Activated CD4-positive, CD25-positive, alpha-beta regulatory T cell treated with anti-CD3 and anti-CD28 coated beads, Interleukin-2, amount 50 U/mL, for 24 hours (primary cell): Measurements from ENCODE around the gene ACTL9.
A peak's percentile ranks its signal among the peaks of the same experiment; 100 is the strongest.

ENCODE experiments used
- ATAC-seq, 2 donors: fragments of 150-1000 bp; cut with Tn5 transposase; one replicate each; pipeline ENCODE4 v1.10.0; 2021; ENCODE audit warnings: mild to moderate bottlenecking in 1 of 2, moderate library complexity in 1 of 2

Gene ACTL9

DNA sequence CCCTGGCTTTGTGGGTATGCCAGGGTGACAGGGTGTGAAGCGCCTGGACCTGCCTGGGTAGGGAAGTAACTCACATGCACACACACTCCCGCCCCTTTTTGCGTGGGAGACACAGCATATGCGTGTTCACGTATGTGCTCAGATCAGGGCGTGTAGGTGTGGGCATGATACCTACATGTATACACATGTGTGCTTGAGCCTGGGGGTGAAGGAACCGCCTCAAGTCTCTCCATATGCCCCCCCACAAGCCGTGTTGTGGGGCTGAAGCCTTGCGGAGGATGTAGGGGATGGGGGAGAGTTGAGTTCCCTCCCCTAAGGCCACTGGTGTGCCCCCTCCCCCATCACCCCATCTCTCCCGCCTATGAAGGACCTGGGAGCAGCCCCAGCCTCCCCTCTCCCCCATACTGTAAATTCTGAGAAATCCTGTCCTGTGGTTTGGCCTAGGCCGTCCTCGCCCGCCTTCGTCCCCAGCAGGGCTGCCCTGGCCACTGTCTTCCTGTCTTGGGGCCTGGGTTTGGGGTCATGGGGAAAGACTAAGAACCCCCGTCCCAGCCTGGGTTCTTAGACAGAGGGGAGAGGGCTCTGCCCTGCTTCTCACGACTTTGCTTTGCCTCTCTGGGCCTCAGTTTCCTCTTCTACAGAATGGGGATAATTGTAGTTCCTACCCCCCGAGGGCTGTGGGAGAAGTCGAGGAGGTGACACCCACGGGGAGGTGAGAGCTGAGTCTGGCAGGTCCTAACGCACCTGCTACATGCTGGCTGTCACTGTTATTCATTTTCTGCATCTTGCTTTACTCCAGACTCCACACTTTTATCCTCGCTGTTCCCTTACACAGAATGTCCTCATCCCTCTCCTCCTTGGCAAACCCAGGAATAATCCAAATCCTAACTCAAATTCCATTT, 14.3 kb downstream of the ACTL9 start:
- no peak for ATAC-seq

DNA sequence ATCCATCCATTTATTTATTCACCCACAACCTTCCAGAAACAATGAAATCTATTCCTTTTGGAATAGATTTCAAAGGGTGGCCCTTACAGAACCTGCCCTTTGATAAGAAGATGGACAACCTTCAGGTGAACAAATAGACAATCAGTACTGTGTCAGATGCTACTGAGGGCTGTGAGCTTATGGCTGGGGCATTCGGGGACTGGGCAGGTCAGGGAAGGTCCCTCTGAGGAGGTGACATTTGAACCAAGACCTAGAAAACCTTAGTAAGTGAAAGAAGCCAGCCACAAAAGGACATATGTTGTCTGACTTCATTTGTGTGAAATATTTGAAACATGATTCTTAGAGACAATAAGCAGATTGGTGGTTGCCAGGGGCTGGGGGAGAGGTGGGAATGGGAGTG, 15.7 kb downstream of the ACTL9 start:
- no peak for ATAC-seq

DNA sequence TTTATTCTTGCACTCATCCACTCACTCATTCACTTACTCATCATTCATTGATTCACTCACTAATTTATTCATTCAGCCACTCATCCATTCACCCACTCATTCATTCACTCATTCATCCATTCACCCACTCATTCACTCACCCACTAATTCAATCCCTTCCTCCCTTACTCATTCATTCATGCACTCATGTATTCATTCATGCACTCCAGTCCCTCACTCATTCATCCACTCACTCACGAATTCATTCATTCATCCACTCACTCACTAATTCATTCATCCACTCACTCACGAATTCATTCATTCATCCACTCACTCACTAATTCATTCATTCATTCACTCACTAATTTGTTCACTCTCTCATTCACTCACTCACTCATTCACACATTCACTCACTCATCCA, 16.1 kb downstream of the ACTL9 start:
- no peak for ATAC-seq

DNA sequence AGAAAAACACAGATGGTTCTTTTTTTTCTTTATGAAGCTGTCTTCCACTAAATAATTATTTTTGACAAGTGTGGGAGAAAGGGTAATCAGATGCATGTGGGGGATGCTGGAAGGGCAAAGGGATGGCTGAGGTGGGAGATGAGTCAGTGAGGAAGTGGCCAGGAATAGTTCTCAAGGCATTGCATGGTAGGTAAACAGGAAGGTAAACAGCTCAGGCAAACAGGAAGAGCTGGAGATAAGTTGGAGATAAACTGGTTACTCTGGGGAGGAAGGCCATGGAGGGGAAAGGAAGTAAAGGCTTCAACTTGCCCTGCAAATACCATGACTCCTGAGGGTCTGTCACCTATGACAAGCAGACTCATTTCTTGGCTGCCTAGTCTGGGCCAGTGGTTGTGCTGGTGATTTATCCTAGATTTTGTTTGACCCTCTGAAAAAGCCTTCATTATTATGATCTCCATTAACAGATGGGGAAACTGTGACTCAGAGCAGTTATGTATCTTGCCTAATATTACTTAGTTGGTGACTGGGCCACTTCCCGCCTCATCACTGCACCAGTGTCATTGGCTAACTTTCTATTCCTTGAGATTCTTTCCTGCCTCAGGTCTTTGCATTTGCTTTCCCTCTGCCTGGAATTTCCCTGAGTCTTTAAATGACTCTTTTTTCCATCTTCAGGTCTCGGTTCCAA, 17.1 kb downstream of the ACTL9 start:
- ATAC-seq: no peak

DNA sequence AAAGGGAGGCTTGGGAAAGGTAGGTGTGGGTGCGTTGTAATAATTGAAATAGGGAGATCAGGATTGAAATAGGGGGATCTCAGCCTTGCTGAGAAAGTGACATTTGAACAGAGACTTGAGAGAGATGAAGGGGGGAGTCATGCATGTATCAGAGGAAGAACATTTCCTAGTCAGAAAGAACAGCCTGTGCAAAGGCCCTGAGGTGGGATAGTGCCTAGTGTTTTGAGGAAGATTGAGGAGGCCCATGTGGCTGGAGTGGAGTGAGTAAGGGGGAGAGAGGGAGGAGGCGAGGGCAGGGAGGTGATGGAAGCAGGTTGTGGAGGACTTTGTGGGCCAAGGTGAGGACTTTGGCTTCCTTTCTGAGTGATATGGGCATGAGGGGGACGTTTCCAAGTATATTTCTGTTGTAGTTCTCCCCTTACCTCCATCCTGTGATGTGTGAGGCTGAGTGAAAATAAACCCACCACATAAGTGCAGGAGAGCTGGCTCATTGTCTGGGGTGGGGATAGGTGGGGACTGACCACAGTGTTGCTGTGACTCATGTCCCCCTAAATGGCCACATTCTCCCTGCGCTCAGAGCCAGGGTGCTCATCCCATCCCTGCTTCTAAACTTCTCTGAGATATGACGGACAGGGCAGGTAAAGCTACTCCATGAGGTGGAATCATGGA, 17.8 kb downstream of the ACTL9 start:
- ATAC-seq: no peak

DNA sequence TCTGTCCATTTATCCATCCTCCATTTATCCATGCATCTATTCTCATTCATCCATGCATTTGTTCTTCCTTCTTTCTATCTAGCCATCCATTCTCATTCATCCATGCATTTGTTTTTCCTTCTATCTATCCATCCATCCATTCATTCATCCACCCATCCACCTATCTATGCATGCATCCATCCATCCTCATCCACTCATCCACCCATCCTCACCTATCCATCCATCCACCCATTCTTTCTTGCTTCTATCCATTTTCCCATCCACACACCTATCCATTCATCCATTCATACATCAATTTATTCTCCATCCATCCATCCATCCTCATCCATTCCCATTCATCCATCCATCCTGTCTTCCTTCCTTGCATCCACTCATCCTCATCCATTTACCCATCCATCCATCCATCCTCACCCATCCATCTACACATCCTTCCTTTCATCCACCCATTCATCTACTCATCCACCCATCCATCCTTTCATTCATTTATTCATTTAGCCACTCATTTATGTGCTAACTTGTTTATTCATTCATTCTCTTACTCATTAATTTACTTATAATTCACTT, 20.3 kb downstream of the ACTL9 start:
- ATAC-seq: no peak

DNA sequence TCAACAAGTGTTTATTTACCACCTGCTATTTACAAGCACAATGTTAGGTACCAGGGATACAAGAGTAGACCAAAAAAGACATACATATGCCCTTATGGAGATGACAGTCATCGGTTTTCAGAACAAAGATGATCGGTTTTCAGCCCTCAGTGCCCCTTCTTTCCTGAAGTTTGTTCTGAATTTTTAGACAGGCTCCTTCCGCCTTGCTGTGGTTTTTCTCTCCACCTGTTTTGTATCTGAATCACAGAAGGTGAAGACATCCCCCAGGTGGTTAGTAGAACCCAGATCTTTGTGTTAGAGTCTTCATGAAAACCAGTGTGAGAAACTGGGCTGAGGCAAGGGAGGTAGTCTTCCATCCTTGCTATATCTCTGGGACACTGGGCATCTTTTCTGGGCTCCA, 23.5 kb downstream of the ACTL9 start:
- ATAC-seq: no peak

DNA sequence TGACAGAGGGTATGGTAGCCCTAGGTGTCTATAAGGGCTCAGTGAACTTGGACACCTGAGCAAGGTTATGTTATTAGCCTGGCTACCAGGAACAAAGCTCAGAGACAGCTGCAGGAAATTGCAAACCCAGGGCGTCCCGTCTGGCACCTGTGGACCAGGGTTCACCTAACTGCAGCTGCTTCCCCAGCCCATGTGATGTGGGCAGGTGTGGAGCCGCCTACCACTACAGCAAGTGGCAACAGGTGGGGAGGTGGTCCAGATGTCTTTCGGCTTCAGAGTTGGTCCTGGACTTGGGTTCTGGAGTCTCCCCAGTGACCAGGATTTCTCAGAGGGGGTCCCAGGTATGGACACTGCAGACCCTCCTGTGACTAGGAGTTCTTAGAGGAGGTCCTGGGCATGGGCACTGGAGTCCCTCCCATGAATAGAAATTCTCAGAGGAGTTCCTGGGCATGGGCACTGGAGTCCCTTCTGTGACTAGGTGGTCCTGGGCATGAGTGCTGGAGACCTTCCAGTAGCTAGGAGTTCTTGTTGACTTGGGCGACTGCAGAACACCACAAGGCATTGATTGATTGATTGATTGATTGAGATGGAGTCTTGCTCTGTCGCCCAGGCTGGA, 25.2 kb downstream of the ACTL9 start:
- ATAC-seq: no peak

DNA sequence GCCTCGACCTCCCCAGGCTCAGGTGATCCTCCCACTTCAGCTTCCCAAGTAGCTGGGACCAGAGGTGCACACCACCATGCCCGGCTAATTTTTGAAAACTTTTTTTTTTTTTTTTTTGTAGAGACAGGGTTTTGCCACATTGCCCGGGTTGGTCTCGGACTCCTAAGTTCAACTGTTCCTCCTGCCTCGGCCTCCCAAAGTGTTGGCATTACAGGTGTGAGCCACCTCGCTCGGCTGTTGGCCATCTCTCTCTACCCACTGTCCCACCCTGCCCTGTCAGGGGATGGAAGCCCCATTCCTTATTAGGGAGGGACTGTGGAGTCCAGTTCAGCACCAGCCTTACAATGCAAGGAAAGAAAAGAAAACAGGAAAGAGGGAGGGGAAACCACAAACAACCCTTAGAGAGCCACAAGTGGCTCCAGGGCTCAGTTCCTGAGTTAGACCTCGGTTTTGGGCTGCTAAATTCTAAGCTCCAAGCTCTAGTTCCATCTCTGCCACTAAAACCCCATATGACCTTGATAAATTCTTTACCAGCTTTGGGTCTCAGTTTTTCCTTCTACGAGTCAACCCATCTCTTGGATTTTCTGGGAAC, 31.7 kb downstream of the ACTL9 start:
- no peak for ATAC-seq

DNA sequence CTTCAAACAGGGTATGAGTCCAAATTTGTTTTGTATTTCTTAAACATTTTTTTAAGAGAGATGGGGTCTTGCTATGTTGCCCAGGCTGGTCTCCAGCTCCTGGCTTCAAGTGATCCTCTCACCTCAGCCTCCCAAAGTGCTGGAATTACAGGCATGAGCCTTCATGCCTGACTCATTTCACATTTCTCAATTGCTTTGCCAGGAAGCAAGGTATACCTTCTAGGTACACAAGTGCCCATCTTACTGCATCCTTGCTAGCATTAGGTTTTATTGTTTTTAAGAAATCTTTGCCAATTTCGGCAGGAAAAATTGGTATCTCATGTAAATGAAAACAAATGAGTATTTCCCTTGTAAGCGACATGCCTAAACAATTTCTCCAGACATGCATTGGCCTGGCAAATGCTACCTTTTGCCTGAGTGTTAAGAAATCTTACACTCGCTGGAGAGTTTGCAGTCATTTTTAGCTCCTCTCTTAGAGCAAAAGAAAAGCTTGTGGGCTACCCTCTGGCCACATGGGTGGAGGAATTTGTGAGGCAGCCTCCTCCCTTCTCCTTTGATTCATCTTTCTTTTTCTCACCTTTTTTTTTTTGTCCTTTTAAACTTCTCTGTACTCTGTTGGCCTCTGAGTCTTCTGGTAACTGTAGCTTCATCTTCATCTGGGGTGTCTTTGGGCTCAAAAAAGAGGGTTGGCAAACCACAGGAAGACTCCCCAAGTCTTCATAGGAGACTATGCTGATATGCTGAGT, 33.0 kb downstream of the ACTL9 start:
- no peak for ATAC-seq

DNA sequence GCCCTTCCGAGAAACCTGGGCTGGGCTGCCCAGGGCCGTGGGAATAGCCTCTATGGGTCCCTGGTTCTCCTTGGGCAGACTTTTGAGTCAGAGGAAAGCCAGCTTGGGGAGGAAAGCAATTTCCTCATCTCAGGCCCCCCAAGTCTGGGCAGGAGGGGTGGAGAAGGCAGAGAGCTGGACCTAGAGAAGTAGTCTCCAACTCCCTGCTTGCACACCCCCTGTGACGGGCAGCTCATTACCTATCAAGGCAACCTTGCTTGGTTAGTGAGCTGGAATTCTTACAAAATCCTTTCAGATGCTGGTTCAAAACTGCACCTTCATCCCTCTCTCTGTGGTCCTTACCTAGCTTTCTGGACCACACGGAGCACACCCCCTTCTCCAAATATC, 33.9 kb downstream of the ACTL9 start:
- no peak for ATAC-seq

DNA sequence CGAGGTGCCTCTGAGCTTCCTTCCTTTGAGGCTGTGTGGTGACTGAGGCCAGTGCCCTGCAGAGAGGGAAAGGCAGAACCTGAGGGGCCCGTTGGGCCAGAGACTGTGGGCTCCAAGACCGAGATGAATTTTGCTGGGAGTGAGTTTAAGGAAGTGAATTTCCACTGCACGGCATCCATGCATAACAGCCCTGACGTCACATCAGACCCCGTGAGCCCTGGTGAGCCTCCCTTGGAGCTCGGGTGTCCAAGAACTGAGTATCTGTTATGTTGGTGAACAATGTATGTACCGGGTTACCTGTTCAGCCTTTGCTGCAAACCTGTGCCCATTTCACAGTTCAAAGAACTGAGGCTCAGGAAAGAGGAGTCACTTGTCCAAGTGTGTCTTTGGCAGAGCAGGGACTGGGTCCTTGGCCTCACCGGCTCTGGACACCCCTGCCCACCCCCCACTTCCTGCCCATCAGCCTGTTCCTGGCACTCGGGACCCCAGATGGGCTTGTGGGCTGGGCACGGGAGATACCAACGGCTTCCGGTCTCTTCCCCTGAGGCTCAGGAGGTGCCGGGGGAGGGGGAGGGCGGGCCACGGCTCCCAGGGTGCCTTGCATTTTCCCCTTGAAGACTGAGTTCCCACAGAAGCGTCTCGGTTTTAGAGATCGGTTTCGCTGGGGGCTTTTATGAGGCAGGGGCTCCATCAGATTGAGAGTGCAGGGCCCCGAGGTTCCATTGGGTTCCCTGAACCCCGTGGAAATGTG, 34.5 kb downstream of the ACTL9 start:
- ATAC-seq: peak; percentile 17 to 45

DNA sequence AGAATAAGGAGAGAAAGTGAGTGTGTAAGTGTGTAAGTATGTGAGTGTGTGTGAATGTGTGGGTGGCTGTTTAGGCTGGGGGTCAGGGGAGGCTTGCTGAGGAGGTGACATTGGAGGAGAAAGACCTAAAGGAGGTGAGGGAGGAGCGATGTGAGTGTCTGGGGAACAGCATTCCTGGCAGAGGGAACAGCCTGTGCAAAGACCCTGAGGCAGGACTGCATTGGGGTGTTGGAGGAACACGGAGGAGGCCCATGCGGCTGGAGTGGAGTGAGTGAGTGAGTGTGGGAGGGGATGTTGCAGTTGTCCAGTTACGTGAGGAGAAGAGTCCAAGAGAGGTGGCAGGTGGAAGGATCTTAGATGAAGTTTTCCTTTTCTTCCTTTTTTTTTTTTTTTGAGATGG, 36.3 kb downstream of the ACTL9 start:
- no peak for ATAC-seq

DNA sequence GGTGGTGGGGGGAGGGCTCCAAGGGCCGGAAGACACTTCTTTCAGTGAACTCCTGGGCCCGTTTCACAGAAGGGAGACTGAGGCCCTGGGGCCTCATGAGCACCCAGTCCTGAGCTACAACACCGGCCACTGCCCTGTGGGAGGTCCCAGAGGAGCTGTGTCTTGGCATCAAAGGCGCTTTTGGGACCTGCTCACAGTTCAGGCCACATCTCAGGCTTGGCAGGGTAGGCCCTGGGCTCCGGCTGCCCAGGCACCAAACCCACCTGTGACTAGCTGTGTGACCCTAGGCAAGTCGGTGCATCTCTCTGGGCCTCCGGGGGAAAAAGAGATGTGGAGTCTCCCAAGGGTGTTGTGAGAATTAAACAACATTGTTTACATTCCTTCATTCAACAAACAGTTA, 38.7 kb downstream of the ACTL9 start:
- ATAC-seq: no peak

DNA sequence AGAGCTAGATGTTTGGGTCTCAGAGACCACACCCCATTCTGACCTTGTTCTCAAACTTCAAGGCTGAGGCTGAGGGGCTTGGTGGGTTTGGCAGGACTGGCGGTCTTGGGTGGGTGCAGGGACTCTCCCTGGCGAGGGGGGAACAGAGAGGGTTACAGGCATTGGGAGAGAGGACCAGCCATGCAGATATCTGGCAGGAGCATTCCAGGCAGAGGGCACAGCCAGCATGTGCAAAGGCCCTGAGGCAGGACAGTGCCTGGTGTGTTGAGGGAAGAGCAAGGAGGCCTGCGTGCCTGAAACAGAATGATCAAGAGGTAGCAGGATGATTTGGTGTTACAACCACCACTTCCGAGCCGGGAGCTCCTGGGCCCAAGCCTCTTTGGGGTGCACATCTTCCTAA, 40.7 kb downstream of the ACTL9 start:
- no peak for ATAC-seq

DNA sequence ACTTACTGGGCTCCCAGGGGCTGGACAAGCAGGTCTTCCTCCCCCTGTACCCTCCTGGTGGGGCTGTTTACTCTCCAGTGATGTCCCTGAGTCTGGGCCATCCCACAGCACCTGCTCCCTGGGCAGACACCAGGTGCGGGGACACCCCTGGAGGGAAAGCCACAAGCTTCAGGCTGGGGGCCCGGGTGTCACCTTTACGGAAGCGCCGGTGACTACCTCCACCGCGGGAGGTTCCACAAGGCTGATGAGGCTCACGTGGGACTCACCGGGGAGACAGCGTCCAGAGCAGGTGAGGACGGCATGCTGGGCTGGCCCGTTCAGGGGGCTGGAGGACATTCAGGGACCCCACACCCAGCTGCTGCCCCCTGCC, 43.3 kb downstream of the ACTL9 start:
- peak; percentile 45 to 51 for ATAC-seq

DNA sequence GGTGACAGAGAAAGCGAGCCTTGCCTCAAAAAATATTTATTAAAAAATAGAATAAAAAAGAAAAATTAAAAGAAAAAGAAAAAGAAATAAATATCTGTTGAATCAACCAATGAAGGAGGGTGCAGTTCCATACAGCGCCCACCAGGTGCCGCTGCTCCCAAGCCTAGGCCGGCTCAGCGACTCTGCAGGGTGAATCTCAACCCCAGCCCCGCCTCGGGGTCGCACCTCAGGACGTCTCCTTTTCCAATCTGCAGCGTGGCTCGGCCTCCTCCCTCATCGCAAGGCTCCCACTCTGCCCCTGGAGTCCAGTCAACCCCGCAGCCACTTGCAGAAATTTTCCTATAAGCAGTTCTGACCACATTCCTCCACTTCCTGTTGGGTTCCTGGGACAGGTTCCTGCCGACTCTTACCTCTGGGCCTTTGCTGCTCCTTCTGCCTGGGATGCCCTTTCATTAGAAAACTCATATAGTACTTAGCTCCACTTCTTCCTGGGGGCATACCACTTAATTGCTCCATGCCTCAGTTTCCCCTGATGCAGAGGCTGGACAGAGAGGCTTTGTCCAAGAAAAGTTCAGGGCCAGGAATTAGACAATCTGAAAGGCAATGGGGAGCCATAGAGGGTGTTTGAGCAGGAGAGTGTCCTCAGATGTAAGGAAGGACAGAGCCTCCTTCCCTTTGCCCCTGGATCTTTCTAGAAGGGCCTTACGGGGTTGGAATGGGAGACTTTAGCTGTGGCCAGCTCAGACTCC, 43.8 kb downstream of the ACTL9 start:
- ATAC-seq: peak; percentile 67 to 73

DNA sequence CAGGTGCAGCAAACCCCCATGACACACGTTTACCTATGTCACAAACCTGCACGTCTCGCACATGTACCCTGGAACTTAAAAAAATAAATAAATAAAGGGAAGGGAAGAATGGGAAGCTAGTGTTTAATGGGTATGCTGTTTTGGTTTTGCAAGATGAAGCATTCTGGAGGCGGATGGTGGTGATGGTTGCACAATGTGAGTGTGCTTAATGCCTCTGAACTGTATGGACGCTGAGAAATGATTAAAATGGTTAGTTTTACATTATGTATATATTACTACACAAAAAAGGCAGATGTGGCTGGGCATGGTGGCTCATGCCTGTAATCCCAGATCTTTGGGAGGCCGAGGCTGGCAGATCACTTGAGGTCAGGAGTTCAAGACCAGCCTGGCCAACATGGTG, 50.4 kb downstream of the ACTL9 start:
- ATAC-seq: no peak
